ENCODE measurements around the gene DDX5.

The DDX5 gene

DNA sequence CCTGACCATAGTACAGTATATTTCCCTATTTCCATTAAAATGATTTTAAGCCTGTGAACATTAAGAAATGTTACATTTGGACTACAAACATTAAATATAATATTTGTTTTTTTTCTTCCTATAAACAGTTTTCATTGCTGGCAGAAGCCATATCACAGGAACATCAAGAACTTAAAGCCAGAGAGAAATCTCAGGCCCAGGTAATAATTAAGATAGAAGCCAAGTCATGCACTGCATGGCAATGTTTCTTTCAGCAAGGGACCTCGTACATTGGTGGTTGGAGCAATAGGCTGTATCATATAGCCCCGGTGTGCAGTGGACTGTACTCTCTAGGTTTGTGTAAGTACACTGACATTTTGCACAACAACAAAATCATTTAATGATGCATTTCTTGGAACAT, 30.8 kb upstream of the DDX5 start:
- H3K4me3 ChIP-seq (ENCODE audit: low read depth in 1 of 5, low read length in 5 of 5), result no peak overlapping the region
- H3K36me3 ChIP-seq (ENCODE audit: control insufficient read depth in 5 of 5, insufficient read depth in 5 of 5, low read length in 5 of 5), result peaks cover 39 to 81% (median 67%) of the 10 kb centered on the region in 5 donors

DNA sequence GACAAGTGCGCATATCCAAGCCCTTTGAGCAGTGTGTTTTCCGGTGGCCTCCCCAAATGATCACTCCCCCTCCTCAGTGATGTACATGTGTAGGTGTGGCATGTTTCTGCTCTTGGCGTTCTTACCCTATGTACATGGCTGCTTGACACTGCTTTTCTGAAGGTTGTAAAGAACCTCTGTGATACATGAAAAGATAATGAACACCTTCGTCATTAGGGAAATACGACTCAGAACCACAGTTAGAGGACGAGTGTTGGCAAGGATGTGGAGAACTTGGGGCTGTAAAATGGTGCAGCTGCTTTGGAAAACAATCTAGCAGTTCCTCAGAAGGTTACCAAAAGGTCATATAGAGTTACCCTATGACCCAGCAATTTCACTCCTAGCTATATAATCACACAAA, 29.3 kb upstream of the DDX5 start:
- Histone ChIP-seq H3K27ac (ENCODE audit: low read depth, low read length) (no peak overlapping the region), H3K4me3 (ENCODE audit: low read depth in 1 of 5, low read length in 5 of 5) (no peak overlapping the region), H3K36me3 (ENCODE audit: control insufficient read depth in 5 of 5, insufficient read depth in 5 of 5, low read length in 5 of 5) (peaks cover 51 to 91% (median 79%) of the 10 kb centered on the region in 5 donors)

More for the DNA sequence above, 30.8 kb upstream of the DDX5 start:
- H3K4me1 ChIP-seq (ENCODE audit: control insufficient read depth in 5 of 5, insufficient read depth in 5 of 5, low read length in 5 of 5), result peaks cover 0 to 2% (median 0%) of the 10 kb centered on the region in 5 donors
- no peaks in the 10 kb centered on the region for H3K27me3 ChIP-seq (ENCODE audit: control insufficient read depth in 5 of 5, insufficient read depth in 4 of 5, low read length in 5 of 5)
- no peak overlapping the region for H3K9ac ChIP-seq (ENCODE audit: low read length in 5 of 5)
- no peaks in the 10 kb centered on the region for H3K9me3 ChIP-seq (ENCODE audit: control insufficient read depth in 5 of 5, low read length in 5 of 5)
- no peak overlapping the region for H3K27ac ChIP-seq (ENCODE audit: low read depth, low read length)

DNA sequence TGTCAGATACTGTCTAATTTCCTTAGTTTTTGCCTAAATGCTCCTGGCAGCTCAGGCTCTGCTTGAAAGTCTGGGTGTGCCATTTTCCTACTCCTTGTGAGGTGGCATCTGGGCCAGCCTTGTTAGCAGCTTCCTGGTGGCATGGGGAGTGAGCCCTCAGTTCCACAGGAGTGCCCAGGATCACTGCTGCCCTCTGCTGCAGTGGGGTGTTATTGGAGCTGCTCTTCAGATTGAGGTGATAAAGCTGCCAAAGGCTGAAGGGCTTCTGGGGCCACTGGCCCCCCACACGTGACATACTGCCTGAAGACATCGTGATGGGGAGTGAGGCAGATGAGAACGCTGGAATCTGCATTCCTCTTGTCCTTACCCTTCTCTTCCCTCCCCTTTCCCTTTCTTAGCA, 28.1 kb upstream of the DDX5 start:
- no peak overlapping the region for H3K27ac ChIP-seq (ENCODE audit: low read depth, low read length)
- H3K36me3 ChIP-seq (ENCODE audit: control insufficient read depth in 5 of 5, insufficient read depth in 5 of 5, low read length in 5 of 5), result peaks cover 57 to 98% (median 83%) of the 10 kb centered on the region in 5 donors
- peaks cover 0 to 2% (median 0%) of the 10 kb centered on the region in 5 donors for H3K4me1 ChIP-seq (ENCODE audit: control insufficient read depth in 5 of 5, insufficient read depth in 5 of 5, low read length in 5 of 5)
- no peak overlapping the region for H3K9ac ChIP-seq (ENCODE audit: low read length in 5 of 5)
- H3K27me3 ChIP-seq (ENCODE audit: control insufficient read depth in 5 of 5, insufficient read depth in 4 of 5, low read length in 5 of 5), result no peaks in the 10 kb centered on the region
- no peak overlapping the region for H3K4me3 ChIP-seq (ENCODE audit: low read depth in 1 of 5, low read length in 5 of 5)
- no peaks in the 10 kb centered on the region for H3K9me3 ChIP-seq (ENCODE audit: control insufficient read depth in 5 of 5, low read length in 5 of 5)

More for the DNA sequence above, 29.3 kb upstream of the DDX5 start:
- Histone ChIP-seq H3K9me3 (ENCODE audit: control insufficient read depth in 5 of 5, low read length in 5 of 5) (no peaks in the 10 kb centered on the region), H3K27me3 (ENCODE audit: control insufficient read depth in 5 of 5, insufficient read depth in 4 of 5, low read length in 5 of 5) (no peaks in the 10 kb centered on the region), H3K9ac (ENCODE audit: low read length in 5 of 5) (no peak overlapping the region), H3K4me1 (ENCODE audit: control insufficient read depth in 5 of 5, insufficient read depth in 5 of 5, low read length in 5 of 5) (peaks cover 0 to 2% (median 0%) of the 10 kb centered on the region in 5 donors)

DNA sequence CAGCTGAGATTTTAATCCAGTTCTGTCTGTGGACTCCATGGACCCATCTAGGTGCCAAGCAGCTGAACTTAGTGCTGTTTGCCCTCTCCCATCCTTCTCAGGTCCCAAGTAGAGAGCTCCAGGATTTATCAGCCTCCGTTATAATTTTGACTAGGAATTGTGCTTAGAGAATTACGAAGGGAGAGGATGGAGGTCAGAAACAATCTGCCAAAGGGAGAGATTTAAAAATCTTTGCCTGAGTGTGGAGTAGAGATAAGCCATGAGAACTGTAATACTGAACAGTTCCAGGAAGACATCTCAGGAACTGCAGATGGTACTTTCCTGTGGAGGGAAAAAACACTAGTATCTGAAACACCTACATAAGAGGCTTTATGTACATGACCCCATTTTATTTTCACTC, 27.7 kb upstream of the DDX5 start:
- H3K4me3 ChIP-seq (ENCODE audit: low read depth in 1 of 5, low read length in 5 of 5), result no peak overlapping the region
- H3K9me3 ChIP-seq (ENCODE audit: control insufficient read depth in 5 of 5, low read length in 5 of 5), result no peaks in the 10 kb centered on the region
- H3K27ac ChIP-seq (ENCODE audit: low read depth, low read length), result no peak overlapping the region
- H3K9ac ChIP-seq (ENCODE audit: low read length in 5 of 5), result no peak overlapping the region
- peaks cover 0 to 2% (median 0%) of the 10 kb centered on the region in 5 donors for H3K4me1 ChIP-seq (ENCODE audit: control insufficient read depth in 5 of 5, insufficient read depth in 5 of 5, low read length in 5 of 5)
- no peaks in the 10 kb centered on the region for H3K27me3 ChIP-seq (ENCODE audit: control insufficient read depth in 5 of 5, insufficient read depth in 4 of 5, low read length in 5 of 5)
- H3K36me3 ChIP-seq (ENCODE audit: control insufficient read depth in 5 of 5, insufficient read depth in 5 of 5, low read length in 5 of 5), result peaks cover 61 to 98% (median 84%) of the 10 kb centered on the region in 5 donors

DNA sequence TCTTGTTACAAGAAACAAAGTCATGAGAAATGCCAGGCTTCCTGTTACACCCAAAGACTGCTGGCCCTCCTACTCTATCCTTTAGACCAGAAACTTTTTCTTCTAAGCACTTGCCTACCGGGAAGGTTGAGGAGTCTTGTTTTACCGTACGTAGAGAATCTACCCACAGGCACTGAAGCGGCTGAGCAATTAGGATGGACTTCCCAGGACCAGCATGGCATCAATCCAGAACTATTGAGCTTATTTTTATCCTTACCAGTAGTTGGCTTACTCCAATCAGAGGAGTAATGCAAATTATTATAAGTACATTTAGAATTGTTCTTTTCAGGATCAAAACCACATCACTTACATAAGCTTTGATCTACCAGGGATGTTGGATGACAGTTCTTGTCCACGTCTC, 26.3 kb upstream of the DDX5 start:
- H3K27ac ChIP-seq (ENCODE audit: low read depth, low read length), result no peak overlapping the region
- H3K9me3 ChIP-seq (ENCODE audit: control insufficient read depth in 5 of 5, low read length in 5 of 5), result no peaks in the 10 kb centered on the region
- peaks cover 0 to 1% (median 0%) of the 10 kb centered on the region in 5 donors for H3K4me1 ChIP-seq (ENCODE audit: control insufficient read depth in 5 of 5, insufficient read depth in 5 of 5, low read length in 5 of 5)
- no peaks in the 10 kb centered on the region for H3K27me3 ChIP-seq (ENCODE audit: control insufficient read depth in 5 of 5, insufficient read depth in 4 of 5, low read length in 5 of 5)
- H3K4me3 ChIP-seq (ENCODE audit: low read depth in 1 of 5, low read length in 5 of 5), result no peak overlapping the region
- H3K36me3 ChIP-seq (ENCODE audit: control insufficient read depth in 5 of 5, insufficient read depth in 5 of 5, low read length in 5 of 5), result peaks cover 69 to 98% (median 88%) of the 10 kb centered on the region in 5 donors
- H3K9ac ChIP-seq (ENCODE audit: low read length in 5 of 5), result no peak overlapping the region

DNA sequence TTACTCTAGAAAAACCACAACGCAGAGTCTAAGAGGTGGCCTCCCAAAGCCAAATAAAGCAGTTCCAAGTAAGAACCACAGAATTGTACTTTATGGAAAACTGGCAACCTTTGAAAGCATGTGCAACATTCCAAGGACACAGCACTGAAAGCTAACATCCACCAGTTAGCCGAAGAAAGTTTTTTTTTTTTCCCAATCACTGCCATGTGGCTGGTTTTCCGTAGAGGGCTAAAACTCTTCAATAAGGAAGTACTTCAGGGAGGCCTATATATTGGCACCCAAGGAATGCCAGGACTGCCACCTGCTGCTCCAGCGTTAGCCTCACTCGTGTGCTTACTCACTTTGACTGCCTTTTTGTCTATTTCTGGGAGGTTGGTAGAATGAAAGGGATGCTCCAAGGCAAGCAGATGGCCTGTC, 25.9 kb upstream of the DDX5 start:
- Histone ChIP-seq H3K27me3 (ENCODE audit: control insufficient read depth in 5 of 5, insufficient read depth in 4 of 5, low read length in 5 of 5) (no peaks in the 10 kb centered on the region), H3K9me3 (ENCODE audit: control insufficient read depth in 5 of 5, low read length in 5 of 5) (no peaks in the 10 kb centered on the region), H3K4me3 (ENCODE audit: low read depth in 1 of 5, low read length in 5 of 5) (no peak overlapping the region), H3K4me1 (ENCODE audit: control insufficient read depth in 5 of 5, insufficient read depth in 5 of 5, low read length in 5 of 5) (no peaks in the 10 kb centered on the region), H3K36me3 (ENCODE audit: control insufficient read depth in 5 of 5, insufficient read depth in 5 of 5, low read length in 5 of 5) (peaks cover 69 to 98% (median 88%) of the 10 kb centered on the region in 5 donors), H3K9ac (ENCODE audit: low read length in 5 of 5) (no peak overlapping the region), H3K27ac (ENCODE audit: low read depth, low read length) (no peak overlapping the region)

DNA sequence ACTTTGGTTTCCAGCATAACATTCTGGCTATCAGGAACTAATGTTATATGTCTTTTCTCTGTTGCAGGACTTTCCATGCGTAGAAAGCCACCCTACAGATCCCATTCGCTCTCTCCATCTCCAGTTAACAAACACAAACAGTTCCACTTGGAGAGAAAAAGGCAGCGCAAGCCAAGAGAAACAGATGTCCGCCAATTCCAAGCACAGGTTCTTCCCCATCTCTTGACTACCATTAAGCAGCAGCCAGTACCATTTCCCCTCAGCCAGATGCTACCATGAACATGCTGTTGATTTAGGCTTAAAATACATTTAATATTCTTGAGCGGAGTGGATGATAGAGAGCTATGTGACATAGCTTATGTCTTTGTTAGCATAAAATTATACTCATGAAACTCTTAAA, 23.1 kb upstream of the DDX5 start:
- no peak overlapping the region for H3K27ac ChIP-seq (ENCODE audit: low read depth, low read length)
- H3K9me3 ChIP-seq (ENCODE audit: control insufficient read depth in 5 of 5, low read length in 5 of 5), result no peaks in the 10 kb centered on the region
- no peak overlapping the region for H3K4me3 ChIP-seq (ENCODE audit: low read depth in 1 of 5, low read length in 5 of 5)
- H3K4me1 ChIP-seq (ENCODE audit: control insufficient read depth in 5 of 5, insufficient read depth in 5 of 5, low read length in 5 of 5), result peaks cover 0 to 3% (median 0%) of the 10 kb centered on the region in 5 donors
- H3K36me3 ChIP-seq (ENCODE audit: control insufficient read depth in 5 of 5, insufficient read depth in 5 of 5, low read length in 5 of 5), result peaks cover 66 to 99% (median 82%) of the 10 kb centered on the region in 5 donors
- H3K9ac ChIP-seq (ENCODE audit: low read length in 5 of 5), result no peak overlapping the region
- H3K27me3 ChIP-seq (ENCODE audit: control insufficient read depth in 5 of 5, insufficient read depth in 4 of 5, low read length in 5 of 5), result no peaks in the 10 kb centered on the region

DNA sequence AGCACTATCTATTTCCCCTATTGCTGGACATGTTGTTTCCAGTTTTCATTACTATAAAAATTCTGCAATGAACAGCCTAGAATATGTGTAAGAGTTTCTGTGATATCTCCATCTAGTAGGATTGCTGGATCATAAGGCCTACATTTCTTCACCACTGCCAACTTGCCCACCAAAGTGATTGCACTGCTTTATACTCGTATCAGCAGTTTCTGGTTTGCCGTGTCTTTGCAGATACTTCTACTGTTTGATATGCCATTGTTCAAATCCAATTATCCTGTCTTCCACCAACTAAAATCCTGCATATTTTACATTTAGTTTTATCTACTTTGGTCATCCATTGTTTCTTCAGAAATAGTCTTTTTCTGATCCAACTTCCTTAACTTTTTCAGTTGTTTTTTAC, 21.8 kb upstream of the DDX5 start:
- peaks cover 65 to 98% (median 82%) of the 10 kb centered on the region in 5 donors for H3K36me3 ChIP-seq (ENCODE audit: control insufficient read depth in 5 of 5, insufficient read depth in 5 of 5, low read length in 5 of 5)

DNA sequence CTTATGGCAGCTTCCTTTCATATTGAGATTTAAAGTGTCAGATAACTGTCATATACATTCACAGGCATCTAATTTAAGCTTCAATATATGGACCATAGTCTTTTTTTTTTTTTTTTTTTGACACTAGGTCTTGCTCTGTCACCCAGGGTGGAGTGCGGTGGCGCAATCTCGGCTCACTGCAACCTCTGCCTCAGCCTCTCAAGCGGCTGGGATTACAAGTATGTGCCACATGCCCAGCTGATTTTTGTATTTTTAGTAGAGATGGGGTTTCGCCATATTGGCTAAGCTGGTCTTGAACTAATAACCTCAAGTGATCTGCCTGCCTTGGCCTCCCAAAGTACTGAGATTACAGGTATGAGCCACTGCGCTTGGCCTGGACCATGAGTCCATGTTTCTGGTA, 14.3 kb upstream of the DDX5 start:
- Histone ChIP-seq H3K9ac (ENCODE audit: low read length in 5 of 5) (no peak overlapping the region), H3K4me1 (ENCODE audit: control insufficient read depth in 5 of 5, insufficient read depth in 5 of 5, low read length in 5 of 5) (no peaks in the 10 kb centered on the region), H3K27me3 (ENCODE audit: control insufficient read depth in 5 of 5, insufficient read depth in 4 of 5, low read length in 5 of 5) (no peaks in the 10 kb centered on the region), H3K27ac (ENCODE audit: low read depth, low read length) (no peak overlapping the region), H3K4me3 (ENCODE audit: low read depth in 1 of 5, low read length in 5 of 5) (no peak overlapping the region), H3K9me3 (ENCODE audit: control insufficient read depth in 5 of 5, low read length in 5 of 5) (no peaks in the 10 kb centered on the region), H3K36me3 (ENCODE audit: control insufficient read depth in 5 of 5, insufficient read depth in 5 of 5, low read length in 5 of 5) (peaks cover 45 to 93% (median 68%) of the 10 kb centered on the region in 5 donors)

More for the DNA sequence above, 21.8 kb upstream of the DDX5 start:
- no peak overlapping the region for H3K27ac ChIP-seq (ENCODE audit: low read depth, low read length)
- H3K9ac ChIP-seq (ENCODE audit: low read length in 5 of 5), result no peak overlapping the region
- no peaks in the 10 kb centered on the region for H3K9me3 ChIP-seq (ENCODE audit: control insufficient read depth in 5 of 5, low read length in 5 of 5)
- no peak overlapping the region for H3K4me3 ChIP-seq (ENCODE audit: low read depth in 1 of 5, low read length in 5 of 5)
- H3K4me1 ChIP-seq (ENCODE audit: control insufficient read depth in 5 of 5, insufficient read depth in 5 of 5, low read length in 5 of 5), result peaks cover 0 to 3% (median 0%) of the 10 kb centered on the region in 5 donors
- no peaks in the 10 kb centered on the region for H3K27me3 ChIP-seq (ENCODE audit: control insufficient read depth in 5 of 5, insufficient read depth in 4 of 5, low read length in 5 of 5)

DNA sequence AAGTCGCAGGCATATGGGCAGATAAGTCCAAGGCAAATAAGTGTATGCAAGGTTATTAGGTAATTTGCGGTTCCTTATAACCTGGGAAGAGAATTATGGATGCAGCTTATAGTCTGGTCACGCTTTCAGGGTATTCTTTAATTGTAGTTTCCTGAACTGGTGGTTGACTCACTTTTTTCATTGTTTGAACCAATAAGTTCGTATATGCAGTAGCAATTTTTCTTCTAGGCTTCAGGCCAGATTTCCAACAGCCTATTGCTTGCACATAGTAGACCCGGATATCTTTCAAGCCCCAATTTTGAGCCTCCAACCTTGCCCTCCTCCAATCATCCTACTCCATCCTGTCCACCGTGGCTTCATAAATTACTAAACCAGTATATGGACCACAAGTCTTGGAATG, 13.5 kb upstream of the DDX5 start:
- no peaks in the 10 kb centered on the region for H3K4me1 ChIP-seq (ENCODE audit: control insufficient read depth in 5 of 5, insufficient read depth in 5 of 5, low read length in 5 of 5)
- H3K9me3 ChIP-seq (ENCODE audit: control insufficient read depth in 5 of 5, low read length in 5 of 5), result no peaks in the 10 kb centered on the region
- no peak overlapping the region for H3K9ac ChIP-seq (ENCODE audit: low read length in 5 of 5)
- H3K36me3 ChIP-seq (ENCODE audit: control insufficient read depth in 5 of 5, insufficient read depth in 5 of 5, low read length in 5 of 5), result peaks cover 51 to 93% (median 69%) of the 10 kb centered on the region in 5 donors
- no peaks in the 10 kb centered on the region for H3K27me3 ChIP-seq (ENCODE audit: control insufficient read depth in 5 of 5, insufficient read depth in 4 of 5, low read length in 5 of 5)
- H3K4me3 ChIP-seq (ENCODE audit: low read depth in 1 of 5, low read length in 5 of 5), result no peak overlapping the region
- no peak overlapping the region for H3K27ac ChIP-seq (ENCODE audit: low read depth, low read length)

All from subcutaneous abdominal adipose tissue (tissue), 5 donors.